ENCODE results near the gene IL17REL. TPM values are rescaled to one million over a fixed set of nuclear protein-coding genes. Genes with fewer than 3 reads are reported as not detected.

Gene IL17REL
- total RNA-seq, 1 donor from 2014 or later = 0.31 TPM

DNA sequence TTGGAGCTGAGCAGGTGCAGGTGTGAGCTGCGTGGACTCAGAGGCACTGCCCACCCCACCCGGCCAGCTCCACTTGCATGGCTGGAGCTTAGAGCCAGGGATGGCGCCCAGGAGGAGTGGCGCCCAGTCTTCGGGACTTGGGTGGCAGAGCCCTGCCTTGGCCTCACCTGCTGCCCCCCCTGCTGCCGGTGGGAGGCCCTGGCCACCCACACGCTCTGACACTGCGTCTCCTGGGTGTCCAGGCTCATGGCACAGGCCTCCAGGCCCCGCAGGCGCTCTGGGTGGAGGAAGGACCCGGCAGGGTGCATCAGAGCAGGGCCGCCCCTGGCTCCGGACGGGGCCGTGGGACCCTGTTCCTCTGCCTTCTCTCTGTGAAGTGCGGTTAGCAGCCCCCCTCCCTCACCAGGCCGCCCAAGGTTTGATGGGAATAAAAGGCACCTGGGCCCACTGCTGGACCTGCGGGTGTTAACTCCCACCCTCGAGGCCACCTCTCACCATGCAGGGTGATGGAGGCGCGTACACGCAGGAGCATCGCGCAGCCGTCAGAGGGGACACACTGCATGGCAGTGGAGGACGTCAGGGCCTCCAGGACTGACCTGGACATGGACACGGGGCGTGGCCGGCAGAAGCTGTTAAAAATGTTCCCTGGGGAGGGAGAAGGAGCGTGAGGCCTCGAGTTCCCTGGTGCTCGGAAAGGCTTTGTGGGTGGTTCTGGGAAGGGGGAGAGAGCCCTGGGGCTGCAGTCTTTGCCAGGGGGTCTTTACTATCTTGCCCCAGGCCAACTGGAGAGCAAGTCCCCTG lies 11.8 kb downstream of the IL17REL start:
- ChIA-PET CTCF (no interaction called here), POLR2A (interaction anchor here (0.6 kb wide), 1 partner anchor 42 kb away, joined by 3 read pairs; no protein-coding TSS in a partner anchor)
- Mint-ChIP-seq H3K4me3 (no peak overlapping the region), H3K4me1 (peaks cover 12% of the 10 kb centered on the region), H3K9me3 (no peaks in the 10 kb centered on the region), H3K36me3 (ENCODE audit: low read depth) (no peaks in the 10 kb centered on the region), H3K27ac (no peak overlapping the region), H3K27me3 (peaks cover 4% of the 10 kb centered on the region)
- TF ChIP-seq, protein P1, sequence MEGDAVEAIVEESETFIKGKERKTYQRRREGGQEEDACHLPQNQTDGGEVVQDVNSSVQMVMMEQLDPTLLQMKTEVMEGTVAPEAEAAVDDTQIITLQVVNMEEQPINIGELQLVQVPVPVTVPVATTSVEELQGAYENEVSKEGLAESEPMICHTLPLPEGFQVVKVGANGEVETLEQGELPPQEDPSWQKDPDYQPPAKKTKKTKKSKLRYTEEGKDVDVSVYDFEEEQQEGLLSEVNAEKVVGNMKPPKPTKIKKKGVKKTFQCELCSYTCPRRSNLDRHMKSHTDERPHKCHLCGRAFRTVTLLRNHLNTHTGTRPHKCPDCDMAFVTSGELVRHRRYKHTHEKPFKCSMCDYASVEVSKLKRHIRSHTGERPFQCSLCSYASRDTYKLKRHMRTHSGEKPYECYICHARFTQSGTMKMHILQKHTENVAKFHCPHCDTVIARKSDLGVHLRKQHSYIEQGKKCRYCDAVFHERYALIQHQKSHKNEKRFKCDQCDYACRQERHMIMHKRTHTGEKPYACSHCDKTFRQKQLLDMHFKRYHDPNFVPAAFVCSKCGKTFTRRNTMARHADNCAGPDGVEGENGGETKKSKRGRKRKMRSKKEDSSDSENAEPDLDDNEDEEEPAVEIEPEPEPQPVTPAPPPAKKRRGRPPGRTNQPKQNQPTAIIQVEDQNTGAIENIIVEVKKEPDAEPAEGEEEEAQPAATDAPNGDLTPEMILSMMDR (IDR thresholded peaks at IDR 0.05) = no peak
- DNase-seq = no peak
- no peak for ATAC-seq (ENCODE audit: low read depth)
- intact Hi-C loops (cut with micrococcal nuclease) = no loop called here

DNA sequence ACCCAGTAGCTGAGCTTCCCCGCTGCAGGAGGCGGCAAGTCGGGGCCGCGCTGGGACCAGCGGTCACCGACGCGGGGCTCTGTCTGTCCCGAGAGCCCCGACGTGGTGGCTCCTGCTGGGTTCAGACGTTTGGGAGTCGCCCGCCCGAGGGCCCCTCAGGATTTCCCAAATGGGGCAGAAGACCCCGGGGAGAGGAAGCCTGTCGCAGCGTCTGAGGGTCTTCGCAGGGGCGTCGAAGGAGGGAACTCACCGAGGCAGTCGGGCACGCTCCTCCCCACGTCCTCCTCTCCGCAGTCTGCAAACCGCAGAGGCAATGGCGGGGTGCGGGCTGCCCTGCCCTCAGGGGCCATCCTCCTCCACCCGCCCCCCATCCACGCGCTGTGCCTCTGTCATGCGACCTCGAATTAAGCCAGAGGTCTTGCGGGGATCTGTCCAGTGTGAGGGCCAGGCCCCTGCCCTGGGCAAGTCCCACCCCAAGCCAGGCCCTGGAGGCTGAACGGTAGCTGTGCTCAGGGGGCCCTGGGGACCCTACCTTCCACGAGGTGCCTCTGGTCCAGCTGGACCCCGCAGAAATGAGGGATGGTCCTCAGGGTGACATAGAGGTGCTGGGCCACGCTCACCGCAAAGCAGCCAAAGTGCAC lies 12.5 kb downstream of the IL17REL start:
- ATAC-seq (ENCODE audit: low read depth) = no peak
- CTCF ChIA-PET = no interaction called here
- H3K27ac Mint-ChIP-seq = no peak overlapping the region

DNA sequence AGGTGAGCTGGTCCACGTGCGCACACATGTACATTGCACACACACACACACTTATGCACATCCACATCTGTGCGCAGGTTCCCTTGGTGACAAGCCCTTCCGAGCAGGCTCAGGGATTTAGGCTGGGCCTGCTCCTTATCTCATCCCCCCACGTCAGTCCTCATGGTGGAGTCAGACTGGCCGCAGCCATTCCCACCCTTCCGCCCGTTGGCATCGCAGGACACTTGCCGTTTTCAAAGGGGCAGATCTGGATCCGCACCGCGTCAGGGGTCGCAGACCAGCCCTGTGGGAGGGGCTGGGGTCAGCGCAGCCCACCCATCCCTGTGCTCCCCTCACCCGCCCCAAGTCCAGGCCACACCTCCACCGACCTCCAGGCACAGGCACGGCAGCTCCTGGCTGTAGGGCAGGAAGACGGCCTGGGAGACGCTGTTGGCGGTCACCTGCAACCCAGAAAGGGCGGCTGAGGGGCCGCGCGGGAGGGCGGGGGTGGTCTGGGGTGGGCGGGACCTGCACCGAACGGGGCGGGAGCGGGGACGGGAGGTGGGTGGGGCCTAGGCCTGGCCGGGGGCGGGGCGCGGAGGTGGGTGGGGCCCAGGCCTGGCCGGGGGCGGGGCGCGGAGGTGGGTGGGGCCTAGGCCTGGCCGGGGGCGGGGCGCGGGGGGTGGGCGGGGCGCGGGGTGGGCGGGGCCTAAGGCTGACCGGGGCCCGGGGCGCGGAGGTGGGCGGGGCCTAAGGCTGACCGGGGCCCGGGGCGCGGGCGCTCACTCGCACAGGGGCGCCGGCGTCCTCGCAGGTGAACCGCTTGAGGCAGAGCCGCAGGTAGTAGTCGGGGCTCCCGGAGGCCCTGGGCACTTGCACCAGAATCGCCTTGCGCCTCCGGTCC lies 13.3 kb downstream of the IL17REL start:
- no peaks in the 10 kb centered on the region for H3K9me3 Mint-ChIP-seq
- H3K36me3 Mint-ChIP-seq (ENCODE audit: low read depth) = no peaks in the 10 kb centered on the region
- ATAC-seq (ENCODE audit: low read depth) (peak; percentile 65), DNase-seq (peak; percentile 22)
- intact Hi-C loops (cut with micrococcal nuclease) = no loop called here
- CTCF ChIA-PET = no interaction called here
- POLR2A ChIA-PET = no interaction called here
- peaks cover 4% of the 10 kb centered on the region for H3K27me3 Mint-ChIP-seq
- TF ChIP-seq, protein P1 (IDR thresholded peaks at IDR 0.05) = no peak
- peaks cover 12% of the 10 kb centered on the region for H3K4me1 Mint-ChIP-seq
- H3K4me3 Mint-ChIP-seq = no peak overlapping the region
- no peak overlapping the region for H3K27ac Mint-ChIP-seq

More for the DNA sequence above, 12.5 kb downstream of the IL17REL start:
- H3K9me3 Mint-ChIP-seq = no peaks in the 10 kb centered on the region
- peaks cover 4% of the 10 kb centered on the region for H3K27me3 Mint-ChIP-seq
- POLR2A ChIA-PET = interaction anchor here (0.6 kb wide), 1 partner anchor 41 kb away, joined by 3 read pairs; no protein-coding TSS in a partner anchor
- peaks cover 12% of the 10 kb centered on the region for H3K4me1 Mint-ChIP-seq
- TF ChIP-seq, protein P1 (IDR thresholded peaks at IDR 0.05) = no peak
- H3K4me3 Mint-ChIP-seq = no peak overlapping the region
- DNase-seq = no peak
- intact Hi-C loops (cut with micrococcal nuclease) = no loop called here
- no peaks in the 10 kb centered on the region for H3K36me3 Mint-ChIP-seq (ENCODE audit: low read depth)

DNA sequence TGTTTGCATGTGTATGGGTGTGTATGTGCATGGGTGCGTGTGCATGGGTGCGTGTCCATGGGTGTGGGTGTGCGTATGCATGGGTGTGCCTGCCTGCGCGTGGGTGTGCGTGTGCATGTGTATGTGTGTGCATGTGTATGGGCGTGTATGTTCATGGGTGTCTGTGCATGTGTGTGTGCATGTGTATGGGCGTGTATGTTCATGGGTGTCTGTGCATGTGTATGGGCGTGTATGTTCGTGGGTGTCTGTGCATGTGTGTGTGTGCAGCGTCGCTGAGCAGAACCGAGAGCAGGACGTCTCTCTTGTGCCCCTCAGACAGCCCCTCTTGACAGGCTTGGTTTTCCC lies 13.9 kb downstream of the IL17REL start:
- peaks cover 4% of the 10 kb centered on the region for H3K27me3 Mint-ChIP-seq
- intact Hi-C loops (cut with micrococcal nuclease) = no loop called here
- H3K27ac Mint-ChIP-seq = no peak overlapping the region
- no peak for DNase-seq
- H3K9me3 Mint-ChIP-seq = no peaks in the 10 kb centered on the region
- CTCF ChIA-PET = interaction anchor here (1.0 kb wide), 1 partner anchor 32 kb away, joined by 4 read pairs; no protein-coding TSS in a partner anchor
- ATAC-seq (ENCODE audit: low read depth) = no peak
- H3K4me3 Mint-ChIP-seq = no peak overlapping the region
- TF ChIP-seq, protein P1 (IDR thresholded peaks at IDR 0.05) = no peak
- H3K4me1 Mint-ChIP-seq = peaks cover 12% of the 10 kb centered on the region
- POLR2A ChIA-PET = no interaction called here
- H3K36me3 Mint-ChIP-seq (ENCODE audit: low read depth) = no peaks in the 10 kb centered on the region
